SK-MEL-5 (cell line): Measurements from ENCODE around the gene PTPN14. TPM values are rescaled to one million over a fixed set of nuclear protein-coding genes. Genes with fewer than 3 reads are reported as not detected.

Source experiments
- DNase-seq: peaks from one replicate; pipeline ENCODE4 v3.0.0-alpha.2; 2016; ENCODE audit warnings: low read depth, low spot score
- in situ Hi-C: cut with HindIII; loops from 2 replicates; pipeline ENCODE4 v1.10.0; 2016; ENCODE audit warnings: low sequenced_read_pairs, high pct_unique_total_duplicates, low pct_unique_long_range_greater_than_20kb
- total RNA-seq: library from RNA; depleted of rRNA; stranded (reverse); fragments of >200 nt; shearing (Covaris generic); gene quantifications from 2 replicates; pipeline ENCODE4 v1.2.3, GENCODE V29; 2014

The PTPN14 gene
- total RNA-seq, 1 experiment from 2014 or later, result 5.4 TPM

GRCh38 chr1:214331827-214332423 lies 219.5 kb downstream of the PTPN14 start:
- DNase-seq, result peak; percentile 70
- in situ Hi-C loops, result loop anchor here (25.0 kb wide), 1 partner anchor 255 kb away; no protein-coding TSS in a partner anchor

- in situ Hi-C loops, result loop anchor here (25.0 kb wide), 1 partner anchor 256 kb away; no protein-coding TSS in a partner anchor
- no peak for DNase-seq
Observed at GRCh38 chr1:214331180-214331579, 220.2 kb downstream of the PTPN14 start.

GRCh38 chr1:214330715-214331114 lies 220.7 kb downstream of the PTPN14 start:
- DNase-seq, result no peak
- in situ Hi-C loops, result loop anchor here (25.0 kb wide), 1 partner anchor 257 kb away; no protein-coding TSS in a partner anchor

GRCh38 chr1:214330222-214330621 lies 221.2 kb downstream of the PTPN14 start:
- in situ Hi-C loops, result loop anchor here (25.0 kb wide), 1 partner anchor 257 kb away; no protein-coding TSS in a partner anchor
- DNase-seq, result no peak

- in situ Hi-C loops, result loop anchor here (25.0 kb wide), 1 partner anchor 258 kb away; no protein-coding TSS in a partner anchor
Observed at GRCh38 chr1:214329470-214330220, 221.8 kb downstream of the PTPN14 start.

GRCh38 chr1:214328770-214329469 lies 222.5 kb downstream of the PTPN14 start:
- in situ Hi-C loops, result loop anchor here (25.0 kb wide), 1 partner anchor 258 kb away; no protein-coding TSS in a partner anchor
- peak; percentile 77 for DNase-seq

More at GRCh38 chr1:214329470-214330220, 221.8 kb downstream of the PTPN14 start:
- no peak for DNase-seq

- in situ Hi-C loops, result loop anchor here (25.0 kb wide), 1 partner anchor 260 kb away; no protein-coding TSS in a partner anchor
- no peak for DNase-seq
Observed at GRCh38 chr1:214327514-214327913, 223.9 kb downstream of the PTPN14 start.

- in situ Hi-C loops, result loop anchor here (25.0 kb wide), 1 partner anchor 261 kb away; no protein-coding TSS in a partner anchor
- DNase-seq, result no peak
Observed at GRCh38 chr1:214326406-214326805, 225.0 kb downstream of the PTPN14 start.

- DNase-seq, result no peak
- in situ Hi-C loops, result loop anchor here (25.0 kb wide), 1 partner anchor 262 kb away; no protein-coding TSS in a partner anchor
Observed at GRCh38 chr1:214324896-214325800, 226.3 kb downstream of the PTPN14 start.

GRCh38 chr1:214321705-214322453 lies 229.5 kb downstream of the PTPN14 start:
- no peak for DNase-seq
- in situ Hi-C loops, result no loop called here

GRCh38 chr1:214319938-214320337 lies 231.5 kb downstream of the PTPN14 start:
- in situ Hi-C loops, result no loop called here

GRCh38 chr1:214318956-214319736 lies 232.3 kb downstream of the PTPN14 start:
- no peak for DNase-seq
- in situ Hi-C loops, result no loop called here

More at GRCh38 chr1:214319938-214320337, 231.5 kb downstream of the PTPN14 start:
- DNase-seq, result no peak

- no peak for DNase-seq
- in situ Hi-C loops, result no loop called here
Observed at GRCh38 chr1:214318356-214318755, 233.0 kb downstream of the PTPN14 start.

GRCh38 chr1:214317734-214318133 lies 233.7 kb downstream of the PTPN14 start:
- in situ Hi-C loops, result no loop called here

GRCh38 chr1:214317300-214317699 lies 234.1 kb downstream of the PTPN14 start:
- DNase-seq, result no peak
- in situ Hi-C loops, result no loop called here

More at GRCh38 chr1:214317734-214318133, 233.7 kb downstream of the PTPN14 start:
- DNase-seq, result no peak

- in situ Hi-C loops, result no loop called here
- DNase-seq, result no peak
Observed at GRCh38 chr1:214316593-214316992, 234.8 kb downstream of the PTPN14 start.
